ENCODE measurements around the gene FOXA3. TPM values are rescaled to one million over a fixed set of nuclear protein-coding genes. Genes with fewer than 3 reads are reported as not detected.

Gene FOXA3
- total RNA-seq, 4 donors from 2014 or later: not detected

GRCh38 chr19:45821103-45821521 lies 43.0 kb upstream of the FOXA3 start:
- WGBS: 73% methylated on average over 8 of the region's 8 CpGs
- no peak overlapping the region for H3K4me3 ChIP-seq
- no peaks in the 10 kb centered on the region for H3K9me3 ChIP-seq
- peaks cover 7 to 28% (median 17%) of the 10 kb centered on the region in 4 donors for H3K4me1 ChIP-seq
- H3K27me3 ChIP-seq: peaks cover 0 to 2% (median 0%) of the 10 kb centered on the region in 4 donors
- H3K27ac ChIP-seq (replicated peaks in 1 of 4): no peak overlapping the region
- peaks cover 28 to 82% (median 65%) of the 10 kb centered on the region in 4 donors for H3K36me3 ChIP-seq
- no peak for DNase-seq (ENCODE audit: extremely low spot score)
- intact Hi-C loops (cut with DNase I): no loop called here
- TF ChIP-seq CTCF (IDR thresholded peaks at IDR 0.05): no peak
- TF ChIP-seq POLR2AphosphoS5 (IDR thresholded peaks at IDR 0.05): no peak
- TF ChIP-seq EP300 (IDR thresholded peaks at IDR 0.05): no peak
- TF ChIP-seq POLR2A (IDR thresholded peaks at IDR 0.05; ENCODE audit: low read depth): no peak

GRCh38 chr19:45821570-45821969 lies 42.6 kb upstream of the FOXA3 start:
- TF ChIP-seq POLR2A (IDR thresholded peaks at IDR 0.05; ENCODE audit: low read depth) (no peak), EP300 (IDR thresholded peaks at IDR 0.05) (no peak), CTCF (IDR thresholded peaks at IDR 0.05) (no peak), POLR2AphosphoS5 (IDR thresholded peaks at IDR 0.05) (no peak)
- no peak for DNase-seq (ENCODE audit: extremely low spot score)
- Histone ChIP-seq H3K27ac (replicated peaks in 1 of 4) (no peak overlapping the region), H3K36me3 (peaks cover 33 to 87% (median 69%) of the 10 kb centered on the region in 4 donors), H3K9me3 (no peaks in the 10 kb centered on the region), H3K27me3 (no peaks in the 10 kb centered on the region), H3K4me1 (peaks cover 4 to 23% (median 14%) of the 10 kb centered on the region in 4 donors), H3K4me3 (no peak overlapping the region)
- WGBS: 83% methylated on average over 10 of the region's 10 CpGs
- intact Hi-C loops (cut with DNase I): no loop called here

GRCh38 chr19:45822716-45823115 lies 41.4 kb upstream of the FOXA3 start:
- intact Hi-C loops (cut with DNase I): no loop called here
- TF ChIP-seq POLR2AphosphoS5 (IDR thresholded peaks at IDR 0.05): no peak
- TF ChIP-seq CTCF (IDR thresholded peaks at IDR 0.05): no peak
- no peak for TF ChIP-seq EP300 (IDR thresholded peaks at IDR 0.05)
- no peak for TF ChIP-seq POLR2A (IDR thresholded peaks at IDR 0.05; ENCODE audit: low read depth)
- no peak for DNase-seq (ENCODE audit: extremely low spot score)
- H3K27me3 ChIP-seq: no peaks in the 10 kb centered on the region
- H3K27ac ChIP-seq (replicated peaks in 1 of 4): no peak overlapping the region
- H3K9me3 ChIP-seq: no peaks in the 10 kb centered on the region
- peaks cover 0 to 13% (median 9%) of the 10 kb centered on the region in 4 donors for H3K4me1 ChIP-seq
- H3K4me3 ChIP-seq: no peak overlapping the region
- WGBS: 100% methylated on average over 2 of the region's 5 CpGs
- peaks cover 44 to 97% (median 81%) of the 10 kb centered on the region in 4 donors for H3K36me3 ChIP-seq

GRCh38 chr19:45823182-45823581 lies 40.9 kb upstream of the FOXA3 start:
- TF ChIP-seq EP300 (IDR thresholded peaks at IDR 0.05) (no peak), CTCF (IDR thresholded peaks at IDR 0.05) (no peak), POLR2A (IDR thresholded peaks at IDR 0.05; ENCODE audit: low read depth) (no peak), POLR2AphosphoS5 (IDR thresholded peaks at IDR 0.05) (no peak)
- peaks cover 0 to 13% (median 9%) of the 10 kb centered on the region in 4 donors for H3K4me1 ChIP-seq
- WGBS: 94% methylated on average over 11 of the region's 12 CpGs
- no peak for DNase-seq (ENCODE audit: extremely low spot score)
- H3K27me3 ChIP-seq: no peaks in the 10 kb centered on the region
- no peaks in the 10 kb centered on the region for H3K9me3 ChIP-seq
- peaks cover 46 to 97% (median 85%) of the 10 kb centered on the region in 4 donors for H3K36me3 ChIP-seq
- H3K4me3 ChIP-seq: no peak overlapping the region
- no peak overlapping the region for H3K27ac ChIP-seq (replicated peaks in 1 of 4)
- intact Hi-C loops (cut with DNase I): no loop called here

- H3K9me3 ChIP-seq: no peaks in the 10 kb centered on the region
- intact Hi-C loops (cut with DNase I): no loop called here
- H3K27ac ChIP-seq (replicated peaks in 1 of 4): no peak overlapping the region
- H3K36me3 ChIP-seq: peaks cover 54 to 98% (median 94%) of the 10 kb centered on the region in 4 donors
- peaks cover 0 to 13% (median 9%) of the 10 kb centered on the region in 4 donors for H3K4me1 ChIP-seq
- no peak overlapping the region for H3K4me3 ChIP-seq
- DNase-seq (ENCODE audit: extremely low spot score): no peak
- TF ChIP-seq POLR2AphosphoS5 (IDR thresholded peaks at IDR 0.05) (peak; percentile 8 to 9), POLR2A (IDR thresholded peaks at IDR 0.05; ENCODE audit: low read depth) (no peak)
- no peaks in the 10 kb centered on the region for H3K27me3 ChIP-seq
- 22% methylated on average over 11 of the region's 12 CpGs for WGBS
Observed at GRCh38 chr19:45824041-45824471, 40.1 kb upstream of the FOXA3 start.
